Osteocyte (in vitro differentiated cells): ENCODE results near the gene WFDC10B. TPM values are rescaled to one million over a fixed set of nuclear protein-coding genes. Genes with fewer than 3 reads are reported as not detected.

ENCODE experiments used
- DNase-seq: peaks from one replicate; pipeline ENCODE4 v3.0.0; 2021; ENCODE audit warnings: mixed read lengths; ENCODE audit not compliant: unreplicated experiment; ENCODE audit errors: extremely low spot score
- H3K27ac Mint-ChIP-seq: one replicate; pipeline ENCODE4 v1.8.0; 2021; ENCODE audit warnings: mild to moderate bottlenecking, mixed read lengths; ENCODE audit not compliant: unreplicated experiment
- H3K27me3 Mint-ChIP-seq: one replicate; pipeline ENCODE4 v1.8.0; 2021; ENCODE audit warnings: mixed read lengths; ENCODE audit not compliant: unreplicated experiment
- H3K36me3 Mint-ChIP-seq: one replicate; pipeline ENCODE4 v1.8.0; 2021; ENCODE audit warnings: mixed read lengths; ENCODE audit not compliant: unreplicated experiment
- H3K4me1 Mint-ChIP-seq: one replicate; pipeline ENCODE4 v1.8.0; 2021; ENCODE audit warnings: mixed read lengths; ENCODE audit not compliant: unreplicated experiment
- H3K4me3 Mint-ChIP-seq: one replicate; pipeline ENCODE4 v1.8.0; 2021; ENCODE audit warnings: mild to moderate bottlenecking, moderate library complexity, mixed read lengths; ENCODE audit not compliant: unreplicated experiment
- H3K9me3 Mint-ChIP-seq: one replicate; pipeline ENCODE4 v1.8.0; 2021; ENCODE audit warnings: mixed read lengths; ENCODE audit not compliant: unreplicated experiment
- long read RNA-seq: library from polyadenylated mRNA; unstranded; transcript quantifications from one replicate; pipeline ENCODE4 v2.0.0, GENCODE V29; 2021
- total RNA-seq: library from RNA; stranded (reverse); gene quantifications from 2 replicates; pipeline ENCODE4 v1.2.1, GENCODE V29; 2021
- TF ChIP-seq, protein P1 (sequence below): fragments of 200-600 bp; sonication (generic); IDR thresholded peaks from 2 replicates; pipeline ENCODE4 v1.5.0; 2021; ENCODE audit warnings: antibody characterized with exemption, mild to moderate bottlenecking, moderate library complexity

WFDC10B gene
- not detected in 2 replicates for total RNA-seq
- long read RNA-seq = 0 reads

DNA sequence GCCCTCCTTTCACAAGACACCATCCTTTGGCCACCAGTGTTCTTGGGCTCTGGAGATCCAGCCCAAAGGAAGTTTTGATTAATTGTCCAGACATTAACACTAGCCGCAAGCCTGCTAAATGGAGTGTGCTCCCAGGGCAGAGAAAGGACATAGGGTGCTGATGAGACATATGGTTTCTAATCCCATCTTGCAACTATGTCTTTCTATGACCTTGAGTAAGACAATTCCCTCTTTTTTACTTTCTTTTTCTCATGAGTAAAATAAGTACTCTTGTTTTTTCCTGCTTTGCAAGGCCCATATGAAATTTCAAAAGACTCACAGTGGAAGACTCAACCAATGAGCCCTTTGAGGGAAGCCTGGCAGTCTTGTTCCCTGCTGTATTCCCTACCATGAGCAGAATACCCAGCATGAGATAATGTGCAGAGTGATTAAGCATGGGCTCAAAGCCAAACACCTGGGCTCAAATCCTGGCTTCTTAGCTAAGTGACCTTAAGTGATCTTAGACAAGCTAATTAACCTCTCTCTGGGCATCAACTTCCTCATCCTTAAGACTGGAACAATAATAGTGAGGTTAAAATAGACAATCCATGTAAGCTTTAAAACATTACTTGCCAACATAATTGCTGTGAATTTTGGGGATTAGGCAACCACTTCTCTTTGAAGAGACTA is at the start of gene WFDC10B:
WFDC10B (minus strand) TSS at position 51 of the 669 bp plus-strand sequence. CDS start 19,027 bp downstream, outside the sequence.
- TF ChIP-seq, protein P1, sequence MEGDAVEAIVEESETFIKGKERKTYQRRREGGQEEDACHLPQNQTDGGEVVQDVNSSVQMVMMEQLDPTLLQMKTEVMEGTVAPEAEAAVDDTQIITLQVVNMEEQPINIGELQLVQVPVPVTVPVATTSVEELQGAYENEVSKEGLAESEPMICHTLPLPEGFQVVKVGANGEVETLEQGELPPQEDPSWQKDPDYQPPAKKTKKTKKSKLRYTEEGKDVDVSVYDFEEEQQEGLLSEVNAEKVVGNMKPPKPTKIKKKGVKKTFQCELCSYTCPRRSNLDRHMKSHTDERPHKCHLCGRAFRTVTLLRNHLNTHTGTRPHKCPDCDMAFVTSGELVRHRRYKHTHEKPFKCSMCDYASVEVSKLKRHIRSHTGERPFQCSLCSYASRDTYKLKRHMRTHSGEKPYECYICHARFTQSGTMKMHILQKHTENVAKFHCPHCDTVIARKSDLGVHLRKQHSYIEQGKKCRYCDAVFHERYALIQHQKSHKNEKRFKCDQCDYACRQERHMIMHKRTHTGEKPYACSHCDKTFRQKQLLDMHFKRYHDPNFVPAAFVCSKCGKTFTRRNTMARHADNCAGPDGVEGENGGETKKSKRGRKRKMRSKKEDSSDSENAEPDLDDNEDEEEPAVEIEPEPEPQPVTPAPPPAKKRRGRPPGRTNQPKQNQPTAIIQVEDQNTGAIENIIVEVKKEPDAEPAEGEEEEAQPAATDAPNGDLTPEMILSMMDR = no peak
- Mint-ChIP-seq H3K4me3 (no peak within 1 kb of the TSS), H3K27ac (no peak within 1 kb of the TSS), H3K36me3 (no peaks in the 10 kb centered on the region), H3K27me3 (peaks cover 6% of the 10 kb centered on the region), H3K4me1 (no peaks in the 10 kb centered on the region), H3K9me3 (no peaks in the 10 kb centered on the region)
- no peak for DNase-seq

- DNase-seq = no peak
- Mint-ChIP-seq H3K4me1 (no peaks in the 10 kb centered on the region), H3K9me3 (peaks cover 5% of the 10 kb centered on the region), H3K36me3 (no peaks in the 10 kb centered on the region), H3K4me3 (no peak overlapping the region), H3K27me3 (peaks cover 23% of the 10 kb centered on the region), H3K27ac (no peak overlapping the region)
- TF ChIP-seq, protein P1 = no peak
Observed at GRCh38 chr20:45752746-45753145, 47.9 kb upstream of the WFDC10B start.

DNA sequence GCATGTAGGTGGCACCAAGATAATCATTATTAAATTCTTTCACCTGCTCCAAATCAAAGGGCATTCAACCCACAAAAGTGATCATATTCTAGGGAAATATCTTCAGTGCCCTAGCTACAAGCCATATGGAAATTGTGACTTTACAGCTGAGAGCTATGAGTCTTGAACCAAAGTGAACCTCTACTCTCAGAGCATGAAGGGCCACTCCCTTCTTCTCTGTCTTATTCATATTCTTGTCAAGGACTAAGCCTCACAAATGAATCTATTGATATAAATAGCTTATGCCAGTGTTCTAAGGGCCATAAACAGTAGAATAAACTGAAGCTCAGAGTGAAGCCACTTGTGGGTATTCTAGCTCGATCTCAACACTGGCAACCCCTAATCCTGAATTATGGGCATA is 46.9 kb upstream of the WFDC10B start:
- no peak overlapping the region for H3K4me3 Mint-ChIP-seq
- no peaks in the 10 kb centered on the region for H3K36me3 Mint-ChIP-seq
- H3K27me3 Mint-ChIP-seq = peaks cover 33% of the 10 kb centered on the region
- no peak for DNase-seq
- H3K4me1 Mint-ChIP-seq = no peaks in the 10 kb centered on the region
- peaks cover 5% of the 10 kb centered on the region for H3K9me3 Mint-ChIP-seq
- H3K27ac Mint-ChIP-seq = no peak overlapping the region
- TF ChIP-seq, protein P1 = no peak

DNA sequence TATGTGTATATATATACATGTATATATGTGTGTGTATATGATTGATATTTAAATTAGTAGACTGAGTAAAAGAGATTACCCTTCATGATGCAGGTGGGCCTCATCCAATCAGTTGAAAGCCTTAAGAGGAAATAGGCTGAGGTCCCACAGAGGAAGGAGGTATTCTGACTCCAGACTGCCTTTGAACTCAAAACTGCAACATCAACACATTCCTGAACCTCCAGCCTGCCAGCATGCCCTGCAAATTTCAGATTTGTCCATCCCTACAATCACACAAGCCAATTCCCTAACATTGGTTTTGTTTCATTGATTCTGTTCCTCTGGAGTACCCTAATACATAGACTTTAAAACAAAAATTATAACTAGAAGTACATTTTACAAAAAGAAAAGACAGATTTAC is 40.2 kb upstream of the WFDC10B start:
- no peak for DNase-seq
- no peaks in the 10 kb centered on the region for H3K9me3 Mint-ChIP-seq
- peaks cover 25% of the 10 kb centered on the region for H3K27me3 Mint-ChIP-seq
- H3K4me1 Mint-ChIP-seq = no peaks in the 10 kb centered on the region
- H3K36me3 Mint-ChIP-seq = no peaks in the 10 kb centered on the region
- no peak overlapping the region for H3K4me3 Mint-ChIP-seq
- TF ChIP-seq, protein P1 = no peak
- H3K27ac Mint-ChIP-seq = no peak overlapping the region

- Mint-ChIP-seq H3K27ac (no peak overlapping the region), H3K36me3 (no peaks in the 10 kb centered on the region), H3K4me1 (no peaks in the 10 kb centered on the region), H3K4me3 (no peak overlapping the region), H3K9me3 (no peaks in the 10 kb centered on the region), H3K27me3 (peaks cover 20% of the 10 kb centered on the region)
- DNase-seq = no peak
- TF ChIP-seq, protein P1 = no peak
Observed at GRCh38 chr20:45742596-45742995, 37.8 kb upstream of the WFDC10B start.
